Measurements from ENCODE around the gene SHTN1.

SHTN1 gene

GRCh38 chr10:116997015-116997414, 8.0 kb downstream of the SHTN1 start:
- ATAC-seq (replicated peaks; ENCODE audit: extremely low read depth, poor library complexity, severe bottlenecking) = no peak

GRCh38 chr10:116995648-116996047, 9.3 kb downstream of the SHTN1 start:
- H3K27ac Mint-ChIP-seq (ENCODE audit: low read depth) = no peak overlapping the region
- no peaks in the 10 kb centered on the region for H3K36me3 Mint-ChIP-seq (ENCODE audit: insufficient read depth)
- H3K4me3 Mint-ChIP-seq = no peak overlapping the region
- no peak for DNase-seq (ENCODE audit: low spot score in 2 of 2)
- H3K9me3 Mint-ChIP-seq = no peaks in the 10 kb centered on the region
- H3K4me1 Mint-ChIP-seq = no peaks in the 10 kb centered on the region
- H3K27me3 Mint-ChIP-seq = peaks cover 22% of the 10 kb centered on the region
- ATAC-seq (replicated peaks; ENCODE audit: extremely low read depth, poor library complexity, severe bottlenecking) = no peak

More at GRCh38 chr10:116997015-116997414, 8.0 kb downstream of the SHTN1 start:
- Mint-ChIP-seq H3K9me3 (no peaks in the 10 kb centered on the region), H3K27ac (ENCODE audit: low read depth) (no peak overlapping the region), H3K4me1 (no peaks in the 10 kb centered on the region), H3K36me3 (ENCODE audit: insufficient read depth) (no peaks in the 10 kb centered on the region), H3K27me3 (peaks cover 22% of the 10 kb centered on the region), H3K4me3 (no peak overlapping the region)
- no peak for DNase-seq (ENCODE audit: low spot score in 2 of 2)

GRCh38 chr10:116994113-116994890, 10.7 kb downstream of the SHTN1 start:
- DNase-seq (ENCODE audit: low spot score in 2 of 2) (no peak), ATAC-seq (replicated peaks; ENCODE audit: extremely low read depth, poor library complexity, severe bottlenecking) (no peak)
- Mint-ChIP-seq H3K36me3 (ENCODE audit: insufficient read depth) (no peaks in the 10 kb centered on the region), H3K4me3 (no peak overlapping the region), H3K27me3 (peaks cover 22% of the 10 kb centered on the region), H3K9me3 (no peaks in the 10 kb centered on the region), H3K27ac (ENCODE audit: low read depth) (no peak overlapping the region), H3K4me1 (no peaks in the 10 kb centered on the region)

DNA sequence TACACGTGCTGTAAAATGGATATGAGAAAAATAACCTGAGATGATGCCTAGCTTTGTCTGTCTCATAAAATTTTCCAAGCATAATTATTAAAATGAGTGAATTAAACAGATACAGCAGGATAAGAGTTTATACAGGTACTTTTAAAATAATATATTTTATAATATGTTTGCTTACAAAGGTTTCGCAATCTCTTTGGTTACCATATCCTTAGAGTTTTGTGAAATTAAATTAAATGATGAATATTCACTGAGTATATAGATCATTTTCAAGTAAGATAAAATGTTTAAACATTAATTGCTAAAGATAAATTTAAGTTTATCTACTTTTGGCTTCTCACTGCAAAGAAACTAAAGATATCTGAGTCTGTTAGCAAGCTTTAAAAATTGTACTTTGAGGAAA, 11.4 kb downstream of the SHTN1 start:
- ATAC-seq (replicated peaks; ENCODE audit: extremely low read depth, poor library complexity, severe bottlenecking) (no peak), DNase-seq (ENCODE audit: low spot score in 2 of 2) (no peak)
- Mint-ChIP-seq H3K36me3 (ENCODE audit: insufficient read depth) (no peaks in the 10 kb centered on the region), H3K27ac (ENCODE audit: low read depth) (no peak overlapping the region), H3K27me3 (peaks cover 22% of the 10 kb centered on the region), H3K4me1 (no peaks in the 10 kb centered on the region), H3K4me3 (no peak overlapping the region), H3K9me3 (no peaks in the 10 kb centered on the region)

DNA sequence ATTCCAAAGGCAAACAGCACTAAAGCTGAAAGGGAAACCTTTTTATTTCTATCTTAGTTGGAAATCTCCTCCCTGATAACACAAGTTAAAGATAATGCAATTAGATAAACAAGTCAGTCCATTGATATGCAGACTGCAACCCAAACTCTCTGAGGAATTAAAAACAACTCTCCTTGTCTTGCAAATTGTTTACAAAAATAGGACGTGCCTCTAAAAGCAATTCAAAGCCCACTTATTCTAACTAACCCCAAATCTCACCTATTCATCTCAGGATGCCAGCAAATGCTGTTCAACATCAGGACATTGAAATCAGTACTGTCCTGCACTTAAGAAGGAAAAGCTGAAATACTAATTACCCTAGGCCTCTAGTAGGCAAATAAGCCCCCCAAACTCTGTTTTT, 12.8 kb downstream of the SHTN1 start:
- Mint-ChIP-seq H3K27me3 (peaks cover 16% of the 10 kb centered on the region), H3K36me3 (ENCODE audit: insufficient read depth) (no peaks in the 10 kb centered on the region), H3K27ac (ENCODE audit: low read depth) (no peak overlapping the region), H3K4me3 (no peak overlapping the region), H3K4me1 (no peaks in the 10 kb centered on the region), H3K9me3 (no peaks in the 10 kb centered on the region)
- DNase-seq (ENCODE audit: low spot score in 2 of 2) (no peak), ATAC-seq (replicated peaks; ENCODE audit: extremely low read depth, poor library complexity, severe bottlenecking) (no peak)

DNA sequence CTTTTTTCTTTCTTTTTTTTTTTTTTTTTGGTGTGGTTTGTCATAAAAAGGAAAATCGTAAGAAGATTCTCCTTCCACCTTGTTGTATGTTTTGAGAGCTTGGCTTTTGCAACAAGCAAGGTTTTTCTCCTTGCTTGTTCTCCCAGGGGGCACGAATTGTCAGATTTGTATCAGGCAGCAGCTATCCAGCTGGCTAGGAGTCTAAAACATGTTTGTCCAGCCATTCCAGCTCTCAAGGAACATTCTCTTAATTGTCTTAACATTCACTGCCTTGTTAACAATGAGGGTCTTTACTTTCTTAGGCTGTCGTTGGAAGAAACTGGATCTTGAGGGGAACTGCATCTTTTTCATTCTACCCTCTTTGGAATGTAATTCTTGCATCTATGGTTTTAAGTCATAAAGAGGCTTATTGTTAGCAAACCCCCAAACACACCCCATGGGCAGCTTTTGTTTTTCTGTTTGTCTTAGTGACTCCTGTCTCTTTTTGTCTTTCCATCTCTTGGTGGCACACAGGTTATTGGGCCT, 14.6 kb downstream of the SHTN1 start:
- H3K9me3 Mint-ChIP-seq = no peaks in the 10 kb centered on the region
- H3K27ac Mint-ChIP-seq (ENCODE audit: low read depth) = no peak overlapping the region
- no peaks in the 10 kb centered on the region for H3K4me1 Mint-ChIP-seq
- H3K4me3 Mint-ChIP-seq = no peak overlapping the region
- DNase-seq (ENCODE audit: low spot score in 2 of 2) (no peak), ATAC-seq (replicated peaks; ENCODE audit: extremely low read depth, poor library complexity, severe bottlenecking) (no peak)
- no peaks in the 10 kb centered on the region for H3K27me3 Mint-ChIP-seq
- H3K36me3 Mint-ChIP-seq (ENCODE audit: insufficient read depth) = no peaks in the 10 kb centered on the region

DNA sequence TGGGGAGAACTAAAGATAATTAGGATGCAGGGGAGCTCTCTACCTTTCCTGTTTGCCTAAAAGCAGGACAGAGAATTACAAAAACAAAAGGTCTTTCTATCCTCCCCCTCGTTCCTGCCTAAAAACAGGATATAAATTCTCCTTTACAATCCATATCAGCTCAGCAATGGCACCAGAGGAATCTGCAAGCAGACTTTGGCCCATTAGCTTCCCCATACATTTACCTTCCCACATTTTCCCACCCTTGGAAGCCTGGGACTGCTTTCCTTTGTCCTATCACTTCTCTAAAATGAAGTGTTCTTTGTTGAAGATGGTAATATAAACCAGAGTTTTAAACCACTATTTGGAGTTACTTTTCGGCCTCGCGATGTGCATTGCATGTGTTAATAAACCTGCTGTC, 15.5 kb downstream of the SHTN1 start:
- H3K4me1 Mint-ChIP-seq = no peaks in the 10 kb centered on the region
- H3K27ac Mint-ChIP-seq (ENCODE audit: low read depth) = no peak overlapping the region
- ATAC-seq (replicated peaks; ENCODE audit: extremely low read depth, poor library complexity, severe bottlenecking) = no peak
- H3K36me3 Mint-ChIP-seq (ENCODE audit: insufficient read depth) = no peaks in the 10 kb centered on the region
- no peaks in the 10 kb centered on the region for H3K9me3 Mint-ChIP-seq
- H3K4me3 Mint-ChIP-seq = no peak overlapping the region
- no peaks in the 10 kb centered on the region for H3K27me3 Mint-ChIP-seq
- DNase-seq (ENCODE audit: low spot score in 2 of 2) = no peak

- DNase-seq (ENCODE audit: low spot score in 2 of 2) (no peak), ATAC-seq (replicated peaks; ENCODE audit: extremely low read depth, poor library complexity, severe bottlenecking) (no peak)
- no peaks in the 10 kb centered on the region for H3K36me3 Mint-ChIP-seq (ENCODE audit: insufficient read depth)
- H3K4me1 Mint-ChIP-seq = no peaks in the 10 kb centered on the region
- H3K9me3 Mint-ChIP-seq = no peaks in the 10 kb centered on the region
- no peak overlapping the region for H3K27ac Mint-ChIP-seq (ENCODE audit: low read depth)
- no peaks in the 10 kb centered on the region for H3K27me3 Mint-ChIP-seq
- no peak overlapping the region for H3K4me3 Mint-ChIP-seq
Observed at GRCh38 chr10:116988311-116988710, 16.7 kb downstream of the SHTN1 start.

DNA sequence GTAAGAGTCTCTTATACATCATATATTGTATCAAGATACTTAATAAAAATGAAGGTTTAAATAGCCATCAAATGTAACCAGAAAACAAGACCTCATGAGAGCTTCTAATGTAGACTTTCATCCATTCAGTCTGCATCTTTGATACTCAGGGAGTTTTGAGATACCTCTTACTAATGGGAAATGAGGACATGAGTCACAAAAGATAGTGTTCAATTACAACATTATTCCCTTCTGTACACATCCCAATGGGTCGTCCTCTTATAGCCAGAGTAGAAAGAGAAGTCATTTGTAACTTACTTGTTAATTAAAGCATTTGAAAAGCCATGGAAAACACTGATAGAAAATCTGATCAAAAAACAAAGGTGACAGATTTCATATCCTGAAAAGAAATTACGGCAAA, 19.4 kb downstream of the SHTN1 start:
- H3K36me3 Mint-ChIP-seq (ENCODE audit: insufficient read depth) = no peaks in the 10 kb centered on the region
- no peak overlapping the region for H3K27ac Mint-ChIP-seq (ENCODE audit: low read depth)
- ATAC-seq (replicated peaks; ENCODE audit: extremely low read depth, poor library complexity, severe bottlenecking) = no peak
- H3K27me3 Mint-ChIP-seq = no peaks in the 10 kb centered on the region
- no peak for DNase-seq (ENCODE audit: low spot score in 2 of 2)
- no peaks in the 10 kb centered on the region for H3K9me3 Mint-ChIP-seq
- H3K4me1 Mint-ChIP-seq = no peaks in the 10 kb centered on the region
- H3K4me3 Mint-ChIP-seq = no peak overlapping the region

DNA sequence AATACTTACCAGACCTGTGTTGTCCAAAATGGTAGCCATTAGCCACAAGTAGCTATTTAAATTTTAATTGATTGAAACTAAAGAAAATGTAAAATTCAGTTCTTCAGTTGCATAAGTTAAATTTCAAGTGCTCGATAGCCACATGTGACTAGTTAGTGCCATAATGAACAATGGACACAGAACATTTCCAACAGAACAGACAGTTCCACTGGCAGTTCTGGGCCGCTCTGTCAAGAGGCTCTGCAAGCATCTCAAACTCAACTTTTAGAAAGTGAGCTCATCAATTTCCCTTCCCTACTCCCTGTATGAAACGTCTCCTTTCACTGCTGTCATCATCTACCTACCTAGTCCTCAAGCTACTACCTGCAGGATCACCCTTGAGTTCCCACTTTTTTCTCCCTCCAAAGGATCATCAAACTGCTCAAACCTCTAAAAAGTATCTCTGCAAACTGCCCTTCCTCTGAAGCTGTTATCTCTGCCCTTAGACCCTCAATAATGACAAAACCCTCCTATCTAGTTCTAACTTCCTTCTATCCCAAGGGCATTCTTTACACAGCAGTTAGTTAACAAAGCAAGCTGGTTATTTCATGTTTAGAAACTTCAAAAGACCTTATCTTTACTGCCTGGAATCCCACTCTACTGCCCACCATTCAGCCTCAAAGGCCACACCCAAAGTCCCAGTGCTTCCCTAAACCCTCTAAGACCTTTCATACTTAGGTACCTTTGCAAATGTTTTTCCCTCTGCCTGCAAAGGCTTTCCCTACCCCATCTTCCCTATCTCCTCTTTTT, 20.6 kb downstream of the SHTN1 start:
- Mint-ChIP-seq H3K27me3 (no peaks in the 10 kb centered on the region), H3K4me3 (no peak overlapping the region), H3K27ac (ENCODE audit: low read depth) (no peak overlapping the region), H3K36me3 (ENCODE audit: insufficient read depth) (no peaks in the 10 kb centered on the region), H3K4me1 (no peaks in the 10 kb centered on the region), H3K9me3 (no peaks in the 10 kb centered on the region)
- DNase-seq (ENCODE audit: low spot score in 2 of 2) = no peak
- ATAC-seq (replicated peaks; ENCODE audit: extremely low read depth, poor library complexity, severe bottlenecking) = no peak

DNA sequence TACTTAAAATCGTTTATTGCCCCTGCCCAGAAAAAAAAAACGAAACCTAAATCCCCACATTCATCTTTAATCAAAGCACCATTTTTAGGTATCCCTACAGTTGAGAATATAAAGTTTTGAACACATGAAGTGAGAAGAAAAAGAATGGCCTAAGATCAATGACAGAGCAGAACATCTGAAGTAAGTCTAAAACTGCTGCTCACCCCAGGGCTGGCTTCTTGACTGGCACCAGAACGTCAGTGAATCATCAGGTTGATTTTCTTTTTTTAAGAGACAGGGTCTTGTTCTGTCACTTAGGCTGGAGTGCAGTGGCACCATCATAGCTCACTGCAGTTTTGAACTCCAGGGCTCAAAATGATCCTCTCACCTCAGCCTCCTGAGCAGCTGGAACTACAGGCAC, 24.9 kb downstream of the SHTN1 start:
- no peak for ATAC-seq (replicated peaks; ENCODE audit: extremely low read depth, poor library complexity, severe bottlenecking)

DNA sequence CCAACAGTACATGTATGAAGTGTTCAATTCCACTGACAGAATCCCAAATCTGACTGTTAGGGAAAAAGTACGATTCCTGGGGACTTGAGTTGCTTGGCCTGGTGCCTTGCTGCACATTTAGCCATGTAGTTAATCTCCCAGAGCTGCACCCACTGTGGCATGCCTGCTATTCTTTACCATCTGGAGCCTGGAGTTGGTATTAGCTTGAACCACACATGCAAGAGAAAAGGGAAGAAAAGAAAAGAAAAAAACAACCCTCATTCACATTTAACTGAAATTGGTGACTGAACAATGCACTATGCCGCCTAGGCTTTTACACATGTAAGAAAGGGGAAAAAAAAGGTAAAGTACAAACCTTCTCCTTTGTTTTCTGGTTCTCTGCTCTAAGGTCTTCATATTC, 26.1 kb downstream of the SHTN1 start:
- DNase-seq (ENCODE audit: low spot score in 2 of 2) (no peak), ATAC-seq (replicated peaks; ENCODE audit: extremely low read depth, poor library complexity, severe bottlenecking) (no peak)
- H3K27me3 Mint-ChIP-seq = no peaks in the 10 kb centered on the region
- no peaks in the 10 kb centered on the region for H3K9me3 Mint-ChIP-seq
- H3K36me3 Mint-ChIP-seq (ENCODE audit: insufficient read depth) = no peaks in the 10 kb centered on the region
- no peak overlapping the region for H3K27ac Mint-ChIP-seq (ENCODE audit: low read depth)
- no peak overlapping the region for H3K4me3 Mint-ChIP-seq
- H3K4me1 Mint-ChIP-seq = no peaks in the 10 kb centered on the region

More for the DNA sequence above, 24.9 kb downstream of the SHTN1 start:
- Mint-ChIP-seq H3K36me3 (ENCODE audit: insufficient read depth) (no peaks in the 10 kb centered on the region), H3K4me1 (no peaks in the 10 kb centered on the region), H3K27ac (ENCODE audit: low read depth) (no peak overlapping the region), H3K9me3 (no peaks in the 10 kb centered on the region), H3K27me3 (no peaks in the 10 kb centered on the region), H3K4me3 (no peak overlapping the region)
- no peak for DNase-seq (ENCODE audit: low spot score in 2 of 2)

GRCh38 chr10:116974456-116975005, 30.5 kb downstream of the SHTN1 start:
- no peak overlapping the region for H3K4me3 Mint-ChIP-seq
- H3K27ac Mint-ChIP-seq (ENCODE audit: low read depth) = no peak overlapping the region
- H3K4me1 Mint-ChIP-seq = no peaks in the 10 kb centered on the region
- ATAC-seq (replicated peaks; ENCODE audit: extremely low read depth, poor library complexity, severe bottlenecking) = no peak
- H3K27me3 Mint-ChIP-seq = no peaks in the 10 kb centered on the region
- H3K9me3 Mint-ChIP-seq = no peaks in the 10 kb centered on the region
- DNase-seq (ENCODE audit: low spot score in 2 of 2) = no peak
- no peaks in the 10 kb centered on the region for H3K36me3 Mint-ChIP-seq (ENCODE audit: insufficient read depth)

All from central memory CD8-positive, alpha-beta T cell (primary cell).